ENCODE results near the gene GAREM2. TPM values are rescaled to one million over a fixed set of nuclear protein-coding genes. Genes with fewer than 3 reads are reported as not detected.

The GAREM2 gene
- total and polyA plus RNA-seq, 11 donors = 0.42 to 4.1 (median 0.81) TPM

- TF ChIP-seq CTCF (IDR thresholded peaks at IDR 0.05) (peak; percentile 32 to 83 (median 64)), POLR2A (IDR thresholded peaks at IDR 0.05) (peak in 1 of 2 donors; percentile 6)
- Histone ChIP-seq H3K4me3 (peak overlapping the region; percentile 37 to 78 (median 63)), H3K9me3 (no peaks in the 10 kb centered on the region), H3K4me1 (peaks cover 0 to 20% (median 4%) of the 10 kb centered on the region in 12 donors), H3K27me3 (peaks cover 0 to 2% (median 0%) of the 10 kb centered on the region in 9 donors), H3K36me3 (peaks cover 0 to 5% (median 0%) of the 10 kb centered on the region in 9 donors), H3K27ac (peak overlapping the region; percentile 27 to 85 (median 54))
- WGBS, 4 donors = 1 to 5% (median 2%) methylated on average over 26 to 114 of the region's 114 CpGs
- intact Hi-C loops (cut with DNase I) = no loop called here
- ATAC-seq = peak; percentile 47 to 88 (median 86)
- DNase-seq = peak; percentile 84 to 94 (median 88)
These were observed 11.8 kb downstream of the GAREM2 start for GRCh38 chr2:26184555-26185303.

GRCh38 chr2:26185304-26185928 is 12.5 kb downstream of the GAREM2 start:
- TF ChIP-seq CTCF (IDR thresholded peaks at IDR 0.05) (no peak), POLR2A (IDR thresholded peaks at IDR 0.05) (no peak)
- DNase-seq = no peak
- peaks cover 0 to 12% (median 5%) of the 10 kb centered on the region in 9 donors for H3K36me3 ChIP-seq
- H3K4me1 ChIP-seq = peaks cover 0 to 20% (median 3%) of the 10 kb centered on the region in 12 donors
- peak overlapping the region; percentile 27 to 85 (median 51) for H3K27ac ChIP-seq
- H3K9me3 ChIP-seq = no peaks in the 10 kb centered on the region
- intact Hi-C loops (cut with DNase I) = no loop called here
- WGBS, 4 donors = 40 to 47% (median 44%) methylated on average over 20 of the region's 20 CpGs
- no peaks in the 10 kb centered on the region for H3K27me3 ChIP-seq
- no peak for ATAC-seq
- H3K4me3 ChIP-seq = peak overlapping the region; percentile 29 to 78 (median 63)

- WGBS, 4 donors = 89 to 94% (median 91%) methylated on average over 16 of the region's 16 CpGs
These were observed 13.3 kb downstream of the GAREM2 start for GRCh38 chr2:26185954-26186770.

More at GRCh38 chr2:26185954-26186770, 13.3 kb downstream of the GAREM2 start:
- Histone ChIP-seq H3K4me1 (peaks cover 0 to 20% (median 3%) of the 10 kb centered on the region in 12 donors), H3K9me3 (no peaks in the 10 kb centered on the region), H3K27me3 (no peaks in the 10 kb centered on the region), H3K4me3 (peak overlapping the region in 6 of 12 donors; percentile 60 to 78 (median 69)), H3K27ac (peak overlapping the region in 1 of 12 donors; percentile 85), H3K36me3 (peaks cover 0 to 19% (median 12%) of the 10 kb centered on the region in 9 donors)
- intact Hi-C loops (cut with DNase I) = no loop called here
- DNase-seq (no peak), ATAC-seq (no peak)
- TF ChIP-seq POLR2A (IDR thresholded peaks at IDR 0.05) (no peak), CTCF (IDR thresholded peaks at IDR 0.05) (no peak)

All from heart left ventricle (tissue), 16 donors.